Measurements from ENCODE around the gene HOXD1.

GRCh38 chr2:176138923-176139660 lies 49.4 kb upstream of the HOXD1 start:
- TF ChIP-seq CTCF (IDR thresholded peaks at IDR 0.05) (no peak), POLR2A (IDR thresholded peaks at IDR 0.05) (no peak), POLR2AphosphoS5 (IDR thresholded peaks at IDR 0.05; ENCODE audit: insufficient read depth in 1 of 2, low read depth in 1 of 2) (no peak)

All from vagina (tissue), 2 donors.